Neural cell (in vitro differentiated cells): Measurements from ENCODE around the gene LAMC2.

ENCODE experiments used
- EP300 ChIP-seq: fragments of 450-650 bp; conservative IDR thresholded peaks from 2 replicates; pipeline ENCODE4 v1.6.1; 2014; ENCODE audit warnings: antibody characterized with exemption, mild to moderate bottlenecking, moderate library complexity; ENCODE audit not compliant: poor library complexity, severe bottlenecking
- EZH2 ChIP-seq: fragments of 200-600, 300-800 bp; shearing (Covaris generic), sonication (generic); IDR thresholded peaks from 2 replicates; pipeline ENCODE4 v1.6.1; 2014; ENCODE audit warnings: antibody characterized with exemption, low read length, borderline replicate concordance, mild to moderate bottlenecking; ENCODE audit not compliant: insufficient read depth, poor library complexity, severe bottlenecking
- POLR2AphosphoS5 ChIP-seq: IDR thresholded peaks from 2 replicates; pipeline ENCODE4 v1.6.1; 2012
- TF ChIP-seq, protein P1 (sequence below): fragments of 450-650 bp; IDR thresholded peaks from 2 replicates; pipeline ENCODE4 v1.5.1; 2014; ENCODE audit warnings: antibody characterized with exemption, mild to moderate bottlenecking, moderate library complexity; ENCODE audit not compliant: poor library complexity, severe bottlenecking

DNA sequence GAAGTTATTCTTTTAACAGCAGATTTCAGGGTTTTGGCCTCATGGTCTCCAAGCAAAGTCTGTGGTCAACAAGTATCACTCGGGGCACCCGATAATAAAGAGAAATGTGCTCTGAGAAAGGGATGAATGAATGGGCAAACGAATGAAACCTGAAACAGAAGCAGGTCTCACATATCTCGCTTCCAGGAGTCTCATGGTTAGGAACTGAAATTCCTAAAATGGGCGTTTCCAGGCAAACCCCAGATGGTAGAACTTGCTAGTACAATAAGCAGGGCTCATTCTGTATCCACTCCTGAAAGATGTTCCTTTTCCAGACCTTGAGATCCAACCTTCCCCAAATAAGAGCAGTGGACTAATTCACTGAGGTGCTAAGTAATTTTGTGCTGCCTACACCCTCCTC lies 87.2 kb downstream of the LAMC2 start:
- no peak for TF ChIP-seq EZH2
- TF ChIP-seq, protein P1, sequence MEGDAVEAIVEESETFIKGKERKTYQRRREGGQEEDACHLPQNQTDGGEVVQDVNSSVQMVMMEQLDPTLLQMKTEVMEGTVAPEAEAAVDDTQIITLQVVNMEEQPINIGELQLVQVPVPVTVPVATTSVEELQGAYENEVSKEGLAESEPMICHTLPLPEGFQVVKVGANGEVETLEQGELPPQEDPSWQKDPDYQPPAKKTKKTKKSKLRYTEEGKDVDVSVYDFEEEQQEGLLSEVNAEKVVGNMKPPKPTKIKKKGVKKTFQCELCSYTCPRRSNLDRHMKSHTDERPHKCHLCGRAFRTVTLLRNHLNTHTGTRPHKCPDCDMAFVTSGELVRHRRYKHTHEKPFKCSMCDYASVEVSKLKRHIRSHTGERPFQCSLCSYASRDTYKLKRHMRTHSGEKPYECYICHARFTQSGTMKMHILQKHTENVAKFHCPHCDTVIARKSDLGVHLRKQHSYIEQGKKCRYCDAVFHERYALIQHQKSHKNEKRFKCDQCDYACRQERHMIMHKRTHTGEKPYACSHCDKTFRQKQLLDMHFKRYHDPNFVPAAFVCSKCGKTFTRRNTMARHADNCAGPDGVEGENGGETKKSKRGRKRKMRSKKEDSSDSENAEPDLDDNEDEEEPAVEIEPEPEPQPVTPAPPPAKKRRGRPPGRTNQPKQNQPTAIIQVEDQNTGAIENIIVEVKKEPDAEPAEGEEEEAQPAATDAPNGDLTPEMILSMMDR: no peak
- TF ChIP-seq POLR2AphosphoS5: no peak
- TF ChIP-seq EP300: no peak
